Measurements from ENCODE around the gene CIDEB. TPM values are rescaled to one million over a fixed set of nuclear protein-coding genes. Genes with fewer than 3 reads are reported as not detected.

CIDEB gene
- total and polyA plus RNA-seq, 2 of the 13 experiments (the other 11 are each of a cell fraction or from before 2014, with no cell fraction given): 35.8 to 110 TPM

DNA sequence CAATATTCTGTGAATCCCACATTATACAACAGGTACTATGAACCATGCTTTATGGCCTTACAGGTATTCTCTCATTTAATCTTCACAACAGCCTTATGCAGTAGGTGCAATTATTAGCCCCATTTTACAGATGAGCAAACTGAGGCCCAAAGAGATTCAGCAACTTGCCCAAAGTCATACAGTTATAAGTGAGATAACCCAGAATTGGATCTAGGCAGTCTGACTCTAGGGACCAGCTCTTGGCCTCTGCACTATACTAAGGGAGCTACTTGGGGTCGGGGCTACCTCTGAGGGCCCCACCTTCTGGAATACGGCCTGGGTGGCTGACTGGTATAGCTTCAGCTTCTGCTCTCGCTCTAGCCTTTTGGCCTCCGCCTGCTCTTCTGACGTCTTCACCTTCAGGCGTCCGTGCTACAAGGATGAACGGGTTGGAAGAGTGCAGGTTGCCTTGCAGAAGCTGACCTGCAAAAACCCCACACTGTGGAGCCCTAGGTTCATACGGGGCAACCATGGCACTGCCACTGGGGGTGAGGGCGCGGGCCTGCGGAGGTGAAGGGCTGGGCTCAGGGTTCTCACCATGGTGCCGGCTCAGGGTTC, 37.1 kb downstream of the CIDEB start (continued):
- TF ChIP-seq ELF3 (CRISPR knock-in tag; IDR thresholded peaks at IDR 0.05) (no peak), KMT2A (CRISPR knock-in tag; IDR thresholded peaks at IDR 0.05) (no peak), BRD4 (CRISPR knock-in tag; IDR thresholded peaks at IDR 0.05) (no peak), NFKBIZ (CRISPR knock-in tag; IDR thresholded peaks at IDR 0.05) (no peak), ZBTB38 (CRISPR knock-in tag; IDR thresholded peaks at IDR 0.05) (no peak; the same call in 1 of the 2 replicates), ZBTB20 (CRISPR knock-in tag; IDR thresholded peaks at IDR 0.05; ENCODE audit: borderline replicate concordance, low read depth) (no peak; the same call in 1 of the 2 replicates)
- TF ChIP-seq, protein P1, sequence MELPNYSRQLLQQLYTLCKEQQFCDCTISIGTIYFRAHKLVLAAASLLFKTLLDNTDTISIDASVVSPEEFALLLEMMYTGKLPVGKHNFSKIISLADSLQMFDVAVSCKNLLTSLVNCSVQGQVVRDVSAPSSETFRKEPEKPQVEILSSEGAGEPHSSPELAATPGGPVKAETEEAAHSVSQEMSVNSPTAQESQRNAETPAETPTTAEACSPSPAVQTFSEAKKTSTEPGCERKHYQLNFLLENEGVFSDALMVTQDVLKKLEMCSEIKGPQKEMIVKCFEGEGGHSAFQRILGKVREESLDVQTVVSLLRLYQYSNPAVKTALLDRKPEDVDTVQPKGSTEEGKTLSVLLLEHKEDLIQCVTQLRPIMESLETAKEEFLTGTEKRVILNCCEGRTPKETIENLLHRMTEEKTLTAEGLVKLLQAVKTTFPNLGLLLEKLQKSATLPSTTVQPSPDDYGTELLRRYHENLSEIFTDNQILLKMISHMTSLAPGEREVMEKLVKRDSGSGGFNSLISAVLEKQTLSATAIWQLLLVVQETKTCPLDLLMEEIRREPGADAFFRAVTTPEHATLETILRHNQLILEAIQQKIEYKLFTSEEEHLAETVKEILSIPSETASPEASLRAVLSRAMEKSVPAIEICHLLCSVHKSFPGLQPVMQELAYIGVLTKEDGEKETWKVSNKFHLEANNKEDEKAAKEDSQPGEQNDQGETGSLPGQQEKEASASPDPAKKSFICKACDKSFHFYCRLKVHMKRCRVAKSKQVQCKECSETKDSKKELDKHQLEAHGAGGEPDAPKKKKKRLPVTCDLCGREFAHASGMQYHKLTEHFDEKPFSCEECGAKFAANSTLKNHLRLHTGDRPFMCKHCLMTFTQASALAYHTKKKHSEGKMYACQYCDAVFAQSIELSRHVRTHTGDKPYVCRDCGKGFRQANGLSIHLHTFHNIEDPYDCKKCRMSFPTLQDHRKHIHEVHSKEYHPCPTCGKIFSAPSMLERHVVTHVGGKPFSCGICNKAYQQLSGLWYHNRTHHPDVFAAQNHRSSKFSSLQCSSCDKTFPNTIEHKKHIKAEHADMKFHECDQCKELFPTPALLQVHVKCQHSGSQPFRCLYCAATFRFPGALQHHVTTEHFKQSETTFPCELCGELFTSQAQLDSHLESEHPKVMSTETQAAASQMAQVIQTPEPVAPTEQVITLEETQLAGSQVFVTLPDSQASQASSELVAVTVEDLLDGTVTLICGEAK (IDR thresholded peaks at IDR 0.05): no peak
- TF ChIP-seq, protein P1 (CRISPR knock-in tag; IDR thresholded peaks at IDR 0.05): peak; percentile 3; the same call in 1 of the 2 replicates
- TF ChIP-seq, protein P2, sequence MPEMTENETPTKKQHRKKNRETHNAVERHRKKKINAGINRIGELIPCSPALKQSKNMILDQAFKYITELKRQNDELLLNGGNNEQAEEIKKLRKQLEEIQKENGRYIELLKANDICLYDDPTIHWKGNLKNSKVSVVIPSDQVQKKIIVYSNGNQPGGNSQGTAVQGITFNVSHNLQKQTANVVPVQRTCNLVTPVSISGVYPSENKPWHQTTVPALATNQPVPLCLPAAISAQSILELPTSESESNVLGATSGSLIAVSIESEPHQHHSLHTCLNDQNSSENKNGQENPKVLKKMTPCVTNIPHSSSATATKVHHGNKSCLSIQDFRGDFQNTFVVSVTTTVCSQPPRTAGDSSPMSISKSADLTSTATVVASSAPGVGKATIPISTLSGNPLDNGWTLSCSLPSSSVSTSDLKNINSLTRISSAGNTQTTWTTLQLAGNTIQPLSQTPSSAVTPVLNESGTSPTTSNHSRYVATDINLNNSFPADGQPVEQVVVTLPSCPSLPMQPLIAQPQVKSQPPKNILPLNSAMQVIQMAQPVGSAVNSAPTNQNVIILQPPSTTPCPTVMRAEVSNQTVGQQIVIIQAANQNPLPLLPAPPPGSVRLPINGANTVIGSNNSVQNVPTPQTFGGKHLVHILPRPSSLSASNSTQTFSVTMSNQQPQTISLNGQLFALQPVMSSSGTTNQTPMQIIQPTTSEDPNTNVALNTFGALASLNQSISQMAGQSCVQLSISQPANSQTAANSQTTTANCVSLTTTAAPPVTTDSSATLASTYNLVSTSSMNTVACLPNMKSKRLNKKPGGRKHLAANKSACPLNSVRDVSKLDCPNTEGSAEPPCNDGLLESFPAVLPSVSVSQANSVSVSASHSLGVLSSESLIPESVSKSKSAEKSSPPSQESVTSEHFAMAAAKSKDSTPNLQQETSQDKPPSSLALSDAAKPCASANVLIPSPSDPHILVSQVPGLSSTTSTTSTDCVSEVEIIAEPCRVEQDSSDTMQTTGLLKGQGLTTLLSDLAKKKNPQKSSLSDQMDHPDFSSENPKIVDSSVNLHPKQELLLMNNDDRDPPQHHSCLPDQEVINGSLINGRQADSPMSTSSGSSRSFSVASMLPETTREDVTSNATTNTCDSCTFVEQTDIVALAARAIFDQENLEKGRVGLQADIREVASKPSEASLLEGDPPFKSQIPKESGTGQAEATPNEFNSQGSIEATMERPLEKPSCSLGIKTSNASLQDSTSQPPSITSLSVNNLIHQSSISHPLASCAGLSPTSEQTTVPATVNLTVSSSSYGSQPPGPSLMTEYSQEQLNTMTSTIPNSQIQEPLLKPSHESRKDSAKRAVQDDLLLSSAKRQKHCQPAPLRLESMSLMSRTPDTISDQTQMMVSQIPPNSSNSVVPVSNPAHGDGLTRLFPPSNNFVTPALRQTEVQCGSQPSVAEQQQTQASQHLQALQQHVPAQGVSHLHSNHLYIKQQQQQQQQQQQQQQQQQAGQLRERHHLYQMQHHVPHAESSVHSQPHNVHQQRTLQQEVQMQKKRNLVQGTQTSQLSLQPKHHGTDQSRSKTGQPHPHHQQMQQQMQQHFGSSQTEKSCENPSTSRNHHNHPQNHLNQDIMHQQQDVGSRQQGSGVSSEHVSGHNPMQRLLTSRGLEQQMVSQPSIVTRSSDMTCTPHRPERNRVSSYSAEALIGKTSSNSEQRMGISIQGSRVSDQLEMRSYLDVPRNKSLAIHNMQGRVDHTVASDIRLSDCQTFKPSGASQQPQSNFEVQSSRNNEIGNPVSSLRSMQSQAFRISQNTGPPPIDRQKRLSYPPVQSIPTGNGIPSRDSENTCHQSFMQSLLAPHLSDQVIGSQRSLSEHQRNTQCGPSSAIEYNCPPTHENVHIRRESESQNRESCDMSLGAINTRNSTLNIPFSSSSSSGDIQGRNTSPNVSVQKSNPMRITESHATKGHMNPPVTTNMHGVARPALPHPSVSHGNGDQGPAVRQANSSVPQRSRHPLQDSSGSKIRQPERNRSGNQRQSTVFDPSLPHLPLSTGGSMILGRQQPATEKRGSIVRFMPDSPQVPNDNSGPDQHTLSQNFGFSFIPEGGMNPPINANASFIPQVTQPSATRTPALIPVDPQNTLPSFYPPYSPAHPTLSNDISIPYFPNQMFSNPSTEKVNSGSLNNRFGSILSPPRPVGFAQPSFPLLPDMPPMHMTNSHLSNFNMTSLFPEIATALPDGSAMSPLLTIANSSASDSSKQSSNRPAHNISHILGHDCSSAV (CRISPR knock-in tag; IDR thresholded peaks at IDR 0.05; ENCODE audit: borderline replicate concordance): no peak
- TF ChIP-seq, protein P3, sequence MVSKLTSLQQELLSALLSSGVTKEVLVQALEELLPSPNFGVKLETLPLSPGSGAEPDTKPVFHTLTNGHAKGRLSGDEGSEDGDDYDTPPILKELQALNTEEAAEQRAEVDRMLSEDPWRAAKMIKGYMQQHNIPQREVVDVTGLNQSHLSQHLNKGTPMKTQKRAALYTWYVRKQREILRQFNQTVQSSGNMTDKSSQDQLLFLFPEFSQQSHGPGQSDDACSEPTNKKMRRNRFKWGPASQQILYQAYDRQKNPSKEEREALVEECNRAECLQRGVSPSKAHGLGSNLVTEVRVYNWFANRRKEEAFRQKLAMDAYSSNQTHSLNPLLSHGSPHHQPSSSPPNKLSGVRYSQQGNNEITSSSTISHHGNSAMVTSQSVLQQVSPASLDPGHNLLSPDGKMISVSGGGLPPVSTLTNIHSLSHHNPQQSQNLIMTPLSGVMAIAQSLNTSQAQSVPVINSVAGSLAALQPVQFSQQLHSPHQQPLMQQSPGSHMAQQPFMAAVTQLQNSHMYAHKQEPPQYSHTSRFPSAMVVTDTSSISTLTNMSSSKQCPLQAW (CRISPR knock-in tag; IDR thresholded peaks at IDR 0.05): peak; percentile 67

Data from HepG2 (cell line).